AG09309 (cell line): ENCODE results near the gene CALCR.

ENCODE experiments used
- DNase-seq: peaks from one replicate; pipeline ENCODE4 v3.0.0-alpha.2; 2010; ENCODE audit warnings: low read depth
- H3K4me3 ChIP-seq: 2 replicates; pipeline ENCODE4 v1.5.1; 2011; ENCODE audit warnings: mild to moderate bottlenecking, low read depth, low read length, moderate library complexity; ENCODE audit not compliant: control insufficient read depth
- CTCF ChIP-seq: IDR thresholded peaks from 2 replicates; pipeline ENCODE4 v1.5.1; 2011; ENCODE audit warnings: mild to moderate bottlenecking, low read depth, low read length, inconsistent platforms; ENCODE audit not compliant: insufficient read depth, control insufficient read depth; ENCODE audit errors: missing control alignments

The CALCR gene

GRCh38 chr7:93399642-93400041 lies 174.9 kb downstream of the CALCR start:
- TF ChIP-seq CTCF = no peak
- DNase-seq = no peak
- H3K4me3 ChIP-seq = no peak overlapping the region

GRCh38 chr7:93392984-93393383 lies 181.5 kb downstream of the CALCR start:
- no peak for TF ChIP-seq CTCF
- no peak overlapping the region for H3K4me3 ChIP-seq
- DNase-seq = no peak

GRCh38 chr7:93390660-93391059 lies 183.9 kb downstream of the CALCR start:
- H3K4me3 ChIP-seq = no peak overlapping the region
- no peak for TF ChIP-seq CTCF
- no peak for DNase-seq

GRCh38 chr7:93382362-93382761 lies 192.2 kb downstream of the CALCR start:
- TF ChIP-seq CTCF = no peak
- DNase-seq = no peak
- H3K4me3 ChIP-seq = no peak overlapping the region

- no peak overlapping the region for H3K4me3 ChIP-seq
- TF ChIP-seq CTCF = no peak
- no peak for DNase-seq
Observed at GRCh38 chr7:93378131-93378760, 196.3 kb downstream of the CALCR start.

- peak; percentile 13 for TF ChIP-seq CTCF
- no peak for DNase-seq
Observed at GRCh38 chr7:93375603-93376002, 198.9 kb downstream of the CALCR start.

More at GRCh38 chr7:93375603-93376002, 198.9 kb downstream of the CALCR start:
- no peak overlapping the region for H3K4me3 ChIP-seq
